ENCODE measurements around the gene TNS3. TPM values are rescaled to one million over a fixed set of nuclear protein-coding genes. Genes with fewer than 3 reads are reported as not detected.

Gene TNS3
- total and polyA plus RNA-seq, 5 donors from 2014 or later, result 1.4 TPM; not detected in 4

DNA sequence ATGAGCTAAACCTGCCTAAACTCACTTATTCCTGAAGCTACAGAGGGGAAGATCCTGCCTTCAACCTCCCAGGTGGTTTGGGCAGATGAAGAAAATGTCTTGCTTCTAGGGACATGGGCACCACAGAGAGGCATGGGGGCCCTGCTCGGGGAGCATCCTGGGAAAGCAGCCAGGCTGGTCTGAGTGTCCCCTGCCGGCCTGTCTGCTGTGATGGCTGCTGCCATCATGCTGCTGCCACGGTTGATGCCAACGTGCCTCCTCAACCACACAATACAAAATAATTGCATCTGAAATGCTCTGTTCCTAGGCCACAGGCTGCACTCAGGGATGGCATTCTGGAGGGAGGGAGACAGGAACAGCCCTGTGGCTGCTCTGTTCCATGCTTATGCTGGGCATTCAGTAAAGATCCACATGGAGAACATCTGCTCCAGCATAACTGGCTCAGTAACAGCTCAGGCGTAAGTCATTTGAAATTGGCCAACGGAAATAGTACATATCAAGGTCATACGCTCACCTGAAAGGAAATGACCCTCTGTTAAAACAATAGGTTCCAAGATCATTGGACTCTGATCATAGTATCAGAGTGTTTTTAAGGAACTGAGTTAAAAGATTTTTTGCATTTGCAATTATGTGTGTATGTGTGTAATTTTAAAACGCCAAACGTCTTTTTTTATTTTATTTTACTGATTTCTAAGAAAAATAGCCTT lies 299.0 kb downstream of the TNS3 start:
- H3K9me3 Mint-ChIP-seq, result peaks cover 0 to 4% (median 0%) of the 10 kb centered on the region in 7 donors
- Histone ChIP-seq H3K4me1 (ENCODE audit: control insufficient read depth, insufficient read depth, low read length, poor library complexity, severe bottlenecking) (no peaks in the 10 kb centered on the region), H3K4me3 (ENCODE audit: low read depth, low read length) (no peak overlapping the region), H3K9me3 (ENCODE audit: control insufficient read depth in 2 of 2, low read length in 2 of 2) (no peaks in the 10 kb centered on the region), H3K27me3 (ENCODE audit: control insufficient read depth, insufficient read depth, low read length) (no peaks in the 10 kb centered on the region), H3K27ac (ENCODE audit: insufficient read depth, low read length, poor library complexity, severe bottlenecking) (no peak overlapping the region), H3K36me3 (ENCODE audit: control insufficient read depth, insufficient read depth, low read length) (no peaks in the 10 kb centered on the region)
- no peak overlapping the region for H3K27ac Mint-ChIP-seq
- H3K4me1 Mint-ChIP-seq, result no peaks in the 10 kb centered on the region
- H3K4me3 Mint-ChIP-seq, result no peak overlapping the region
- no peak for ATAC-seq (ENCODE audit: low read depth in 2 of 2)
- H3K27me3 Mint-ChIP-seq, result no peaks in the 10 kb centered on the region
- no peaks in the 10 kb centered on the region for H3K36me3 Mint-ChIP-seq
- no peak for DNase-seq

DNA sequence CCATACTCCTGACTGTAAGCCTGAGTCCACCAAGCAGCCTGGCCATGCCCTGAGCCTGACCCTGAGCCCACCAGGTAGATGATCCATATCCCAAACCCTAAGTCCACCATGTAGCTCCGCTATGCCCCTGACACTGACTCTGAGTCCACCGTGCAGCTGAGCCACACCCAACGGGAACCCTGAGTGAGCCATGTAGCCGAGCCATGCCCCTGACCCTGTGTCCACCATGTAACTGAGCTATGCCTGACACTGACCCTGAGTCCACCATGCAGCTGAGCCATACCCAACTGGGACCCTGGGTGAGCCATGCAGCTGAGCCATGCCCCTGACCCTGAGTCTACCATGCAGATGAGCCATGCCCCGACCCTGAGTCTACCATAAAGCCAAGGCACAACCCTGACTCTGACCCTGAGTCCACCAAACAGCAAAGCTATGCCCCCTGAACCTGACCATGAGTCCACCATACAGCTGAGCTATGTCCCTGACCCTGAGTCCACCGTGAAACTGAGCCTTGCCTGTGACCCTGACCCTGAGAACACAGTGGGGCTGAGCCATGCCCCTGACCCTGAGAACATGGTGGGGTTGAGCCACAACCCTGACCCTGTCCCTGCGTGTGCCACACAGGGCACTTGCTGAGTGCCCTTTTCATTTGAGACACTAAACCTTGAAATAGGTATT lies 299.8 kb downstream of the TNS3 start:
- Histone ChIP-seq H3K4me3 (ENCODE audit: low read depth, low read length) (no peak overlapping the region), H3K9me3 (ENCODE audit: control insufficient read depth in 2 of 2, low read length in 2 of 2) (no peaks in the 10 kb centered on the region), H3K4me1 (ENCODE audit: control insufficient read depth, insufficient read depth, low read length, poor library complexity, severe bottlenecking) (no peaks in the 10 kb centered on the region), H3K27ac (ENCODE audit: insufficient read depth, low read length, poor library complexity, severe bottlenecking) (no peak overlapping the region), H3K36me3 (ENCODE audit: control insufficient read depth, insufficient read depth, low read length) (no peaks in the 10 kb centered on the region), H3K27me3 (ENCODE audit: control insufficient read depth, insufficient read depth, low read length) (no peaks in the 10 kb centered on the region)
- Mint-ChIP-seq H3K4me3 (no peak overlapping the region), H3K4me1 (no peaks in the 10 kb centered on the region), H3K27ac (no peak overlapping the region), H3K27me3 (no peaks in the 10 kb centered on the region), H3K36me3 (no peaks in the 10 kb centered on the region), H3K9me3 (peaks cover 0 to 4% (median 0%) of the 10 kb centered on the region in 7 donors)
- ATAC-seq (ENCODE audit: low read depth in 2 of 2) (no peak), DNase-seq (no peak)

DNA sequence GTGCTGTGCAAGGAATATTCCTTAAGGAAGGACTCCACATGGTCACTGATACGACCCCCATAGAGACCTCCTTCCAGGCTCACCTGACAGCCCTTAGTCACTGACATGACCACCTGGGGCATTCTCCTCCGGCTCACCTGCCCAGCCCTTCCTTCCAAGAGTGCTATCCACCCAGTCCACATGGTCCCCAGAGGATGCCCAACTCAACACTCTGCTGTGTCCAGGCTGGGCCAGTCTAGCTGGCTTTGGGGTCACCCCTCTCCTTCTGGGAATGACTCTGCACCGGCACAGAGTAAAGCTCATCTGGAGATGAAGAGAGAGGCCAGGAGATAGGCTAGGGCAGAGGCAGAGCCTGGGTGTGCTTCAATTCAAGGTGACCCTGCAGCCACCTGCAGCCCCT lies 300.8 kb downstream of the TNS3 start:
- H3K27me3 Mint-ChIP-seq, result no peaks in the 10 kb centered on the region
- H3K4me3 Mint-ChIP-seq, result no peak overlapping the region
- no peaks in the 10 kb centered on the region for H3K4me1 Mint-ChIP-seq
- no peak overlapping the region for H3K27ac ChIP-seq (ENCODE audit: insufficient read depth, low read length, poor library complexity, severe bottlenecking)
- DNase-seq (no peak), ATAC-seq (ENCODE audit: low read depth in 2 of 2) (no peak)
- H3K4me1 ChIP-seq (ENCODE audit: control insufficient read depth, insufficient read depth, low read length, poor library complexity, severe bottlenecking), result no peaks in the 10 kb centered on the region
- H3K27me3 ChIP-seq (ENCODE audit: control insufficient read depth, insufficient read depth, low read length), result no peaks in the 10 kb centered on the region
- H3K27ac Mint-ChIP-seq, result no peak overlapping the region
- H3K9me3 Mint-ChIP-seq, result peaks cover 0 to 4% (median 0%) of the 10 kb centered on the region in 7 donors
- H3K9me3 ChIP-seq (ENCODE audit: control insufficient read depth in 2 of 2, low read length in 2 of 2), result no peaks in the 10 kb centered on the region
- H3K36me3 Mint-ChIP-seq, result no peaks in the 10 kb centered on the region
- H3K36me3 ChIP-seq (ENCODE audit: control insufficient read depth, insufficient read depth, low read length), result no peaks in the 10 kb centered on the region
- no peak overlapping the region for H3K4me3 ChIP-seq (ENCODE audit: low read depth, low read length)

DNA sequence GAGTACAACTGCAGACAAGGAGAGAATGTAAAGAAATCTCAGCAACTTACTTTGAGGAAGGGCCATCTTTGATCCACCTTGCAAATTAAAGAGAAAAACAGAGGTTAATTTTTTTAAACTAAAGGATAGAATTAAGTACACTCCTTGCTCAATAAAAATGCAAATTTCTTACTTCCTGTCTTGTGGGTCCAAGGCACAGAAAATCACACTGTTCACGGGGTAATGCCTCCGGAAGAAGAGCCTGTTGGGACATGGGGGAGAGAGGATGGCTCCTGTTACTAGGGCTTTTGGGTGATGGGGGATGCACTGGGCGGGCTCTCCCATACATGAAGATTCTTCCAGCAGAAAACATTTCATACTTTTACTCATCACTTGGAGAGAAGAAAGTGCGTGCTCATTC lies 301.8 kb downstream of the TNS3 start:
- Mint-ChIP-seq H3K36me3 (no peaks in the 10 kb centered on the region), H3K4me3 (peak overlapping the region in 1 of 4 donors; percentile 24), H3K4me1 (no peaks in the 10 kb centered on the region), H3K27ac (no peak overlapping the region), H3K9me3 (peaks cover 0 to 2% (median 0%) of the 10 kb centered on the region in 7 donors), H3K27me3 (no peaks in the 10 kb centered on the region)
- H3K9me3 ChIP-seq (ENCODE audit: control insufficient read depth in 2 of 2, low read length in 2 of 2), result no peaks in the 10 kb centered on the region
- no peaks in the 10 kb centered on the region for H3K36me3 ChIP-seq (ENCODE audit: control insufficient read depth, insufficient read depth, low read length)
- DNase-seq, result no peak
- no peaks in the 10 kb centered on the region for H3K27me3 ChIP-seq (ENCODE audit: control insufficient read depth, insufficient read depth, low read length)
- ATAC-seq (ENCODE audit: low read depth in 2 of 2), result no peak
- no peaks in the 10 kb centered on the region for H3K4me1 ChIP-seq (ENCODE audit: control insufficient read depth, insufficient read depth, low read length, poor library complexity, severe bottlenecking)
- H3K27ac ChIP-seq (ENCODE audit: insufficient read depth, low read length, poor library complexity, severe bottlenecking), result no peak overlapping the region
- H3K4me3 ChIP-seq (ENCODE audit: low read depth, low read length), result no peak overlapping the region

DNA sequence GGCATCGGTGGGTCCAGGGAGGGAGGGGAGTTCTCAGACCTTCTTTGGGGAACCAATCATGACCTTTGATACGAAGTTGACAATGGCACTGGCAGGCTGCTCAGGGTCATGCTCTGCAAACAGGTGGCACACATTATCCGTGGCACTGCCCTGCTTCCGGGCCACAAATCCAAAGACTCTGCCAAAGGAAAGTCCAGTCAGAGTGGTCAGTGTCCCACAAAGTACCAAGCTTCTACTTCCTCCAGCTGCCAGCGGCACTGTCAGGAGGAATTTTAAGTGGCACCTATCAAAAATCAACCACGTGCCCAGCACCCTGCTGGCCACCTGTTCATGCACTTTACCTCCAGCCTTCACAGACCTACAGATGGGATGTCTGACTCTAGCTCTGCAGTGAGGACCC lies 303.9 kb downstream of the TNS3 start:
- no peaks in the 10 kb centered on the region for H3K9me3 ChIP-seq (ENCODE audit: control insufficient read depth in 2 of 2, low read length in 2 of 2)
- Mint-ChIP-seq H3K36me3 (no peaks in the 10 kb centered on the region), H3K4me1 (no peaks in the 10 kb centered on the region), H3K27me3 (no peaks in the 10 kb centered on the region), H3K9me3 (peaks cover 0 to 3% (median 0%) of the 10 kb centered on the region in 7 donors), H3K27ac (no peak overlapping the region), H3K4me3 (no peak overlapping the region)
- DNase-seq (no peak), ATAC-seq (ENCODE audit: low read depth in 2 of 2) (no peak)
- no peaks in the 10 kb centered on the region for H3K27me3 ChIP-seq (ENCODE audit: control insufficient read depth, insufficient read depth, low read length)
- no peaks in the 10 kb centered on the region for H3K4me1 ChIP-seq (ENCODE audit: control insufficient read depth, insufficient read depth, low read length, poor library complexity, severe bottlenecking)
- no peak overlapping the region for H3K4me3 ChIP-seq (ENCODE audit: low read depth, low read length)
- no peaks in the 10 kb centered on the region for H3K36me3 ChIP-seq (ENCODE audit: control insufficient read depth, insufficient read depth, low read length)
- H3K27ac ChIP-seq (ENCODE audit: insufficient read depth, low read length, poor library complexity, severe bottlenecking), result no peak overlapping the region

DNA sequence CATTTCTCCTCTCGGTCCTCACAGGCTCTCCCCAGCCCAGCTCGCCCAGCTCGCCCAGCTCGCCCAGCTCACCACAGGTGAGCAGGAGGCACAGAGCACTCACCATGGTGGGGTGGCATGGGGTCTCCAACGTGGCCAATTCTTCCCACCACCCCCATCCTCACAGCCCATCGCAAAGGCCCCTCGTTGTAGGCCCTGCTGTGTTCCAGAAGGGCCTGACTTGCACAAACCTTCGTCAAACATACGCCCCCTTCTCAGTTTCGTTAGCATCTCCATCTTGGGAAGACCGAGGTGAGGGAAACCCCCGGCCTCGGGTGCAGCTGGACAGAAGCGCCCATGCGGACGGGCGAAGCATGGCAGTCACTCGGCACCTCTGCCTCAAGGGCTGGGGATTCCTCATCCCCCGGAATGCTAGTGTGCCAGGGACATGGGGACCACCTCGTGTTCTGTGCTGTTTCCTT lies 304.6 kb downstream of the TNS3 start:
- H3K36me3 Mint-ChIP-seq, result no peaks in the 10 kb centered on the region
- Histone ChIP-seq H3K36me3 (ENCODE audit: control insufficient read depth, insufficient read depth, low read length) (no peaks in the 10 kb centered on the region), H3K27ac (ENCODE audit: insufficient read depth, low read length, poor library complexity, severe bottlenecking) (no peak overlapping the region), H3K27me3 (ENCODE audit: control insufficient read depth, insufficient read depth, low read length) (no peaks in the 10 kb centered on the region), H3K4me3 (ENCODE audit: low read depth, low read length) (no peak overlapping the region), H3K9me3 (ENCODE audit: control insufficient read depth in 2 of 2, low read length in 2 of 2) (no peaks in the 10 kb centered on the region), H3K4me1 (ENCODE audit: control insufficient read depth, insufficient read depth, low read length, poor library complexity, severe bottlenecking) (no peaks in the 10 kb centered on the region)
- DNase-seq (no peak), ATAC-seq (ENCODE audit: low read depth in 2 of 2) (no peak)
- H3K4me3 Mint-ChIP-seq, result no peak overlapping the region
- peaks cover 0 to 3% (median 0%) of the 10 kb centered on the region in 7 donors for H3K9me3 Mint-ChIP-seq
- peak overlapping the region in 1 of 3 donors; percentile 38 for H3K27ac Mint-ChIP-seq
- H3K4me1 Mint-ChIP-seq, result no peaks in the 10 kb centered on the region
- H3K27me3 Mint-ChIP-seq, result no peaks in the 10 kb centered on the region

DNA sequence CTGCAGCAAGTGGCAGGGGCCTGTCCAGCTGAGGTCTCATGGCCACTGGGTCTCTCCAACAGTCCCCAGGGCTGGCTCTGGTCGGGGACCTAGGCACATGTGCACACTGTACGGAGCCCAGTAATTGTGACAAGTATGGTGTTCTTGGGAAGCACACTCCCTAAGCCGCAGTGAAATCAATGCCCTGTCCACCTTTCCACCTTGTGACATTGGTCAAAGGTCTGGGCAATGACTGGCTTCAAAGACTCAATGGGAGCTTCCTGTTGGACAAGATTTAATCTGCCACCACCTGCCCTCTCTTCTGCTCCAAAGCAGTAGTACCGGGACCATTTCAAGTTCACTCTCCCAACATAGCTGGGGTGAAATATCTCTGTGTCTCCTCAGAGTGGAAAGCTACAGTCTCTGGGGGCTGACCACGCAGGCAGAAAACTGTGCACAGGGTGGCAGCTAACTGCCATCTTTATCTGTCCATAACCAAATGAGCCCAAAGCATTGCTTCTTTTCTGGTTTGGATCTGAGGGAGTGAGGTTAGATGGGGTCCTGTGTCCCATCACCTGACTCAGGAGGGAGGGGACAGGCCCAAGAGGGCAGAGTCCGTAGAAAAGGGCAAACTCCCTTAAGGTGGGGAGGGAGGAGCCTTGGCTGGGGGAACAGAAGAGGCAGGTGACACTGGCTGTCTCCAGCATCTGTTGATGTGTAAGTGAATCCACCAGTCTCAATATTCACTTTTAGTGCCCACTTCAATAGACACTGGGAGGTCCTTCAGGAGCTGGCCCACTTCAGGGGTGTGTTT lies 307.7 kb downstream of the TNS3 start:
- no peak overlapping the region for H3K27ac Mint-ChIP-seq
- H3K4me1 Mint-ChIP-seq, result no peaks in the 10 kb centered on the region

More for the DNA sequence above, 307.7 kb downstream of the TNS3 start:
- H3K4me3 Mint-ChIP-seq, result no peak overlapping the region
- Histone ChIP-seq H3K9me3 (ENCODE audit: control insufficient read depth in 2 of 2, low read length in 2 of 2) (no peaks in the 10 kb centered on the region), H3K4me1 (ENCODE audit: control insufficient read depth, insufficient read depth, low read length, poor library complexity, severe bottlenecking) (no peaks in the 10 kb centered on the region), H3K27ac (ENCODE audit: insufficient read depth, low read length, poor library complexity, severe bottlenecking) (no peak overlapping the region), H3K27me3 (ENCODE audit: control insufficient read depth, insufficient read depth, low read length) (no peaks in the 10 kb centered on the region), H3K36me3 (ENCODE audit: control insufficient read depth, insufficient read depth, low read length) (no peaks in the 10 kb centered on the region), H3K4me3 (ENCODE audit: low read depth, low read length) (no peak overlapping the region)
- DNase-seq (no peak), ATAC-seq (ENCODE audit: low read depth in 2 of 2) (no peak)
- no peaks in the 10 kb centered on the region for H3K27me3 Mint-ChIP-seq
- H3K36me3 Mint-ChIP-seq, result no peaks in the 10 kb centered on the region
- H3K9me3 Mint-ChIP-seq, result peaks cover 0 to 5% (median 3%) of the 10 kb centered on the region in 7 donors

Measured in CD4-positive, CD25-positive, alpha-beta regulatory T cell (primary cell).